Stomach smooth muscle (tissue), 2 donors: ENCODE measurements around the gene STRN3.

ENCODE experiments used
- H3K27ac ChIP-seq: one replicate; pipeline ENCODE4 v1.7.0; 2013; ENCODE audit warnings: mild to moderate bottlenecking, low read length, inconsistent platforms
- H3K27me3 ChIP-seq, 2 donors: one replicate each; pipeline ENCODE4 v1.7.0; 2013; ENCODE audit warnings: low read length in 2 of 2; ENCODE audit not compliant: insufficient read depth in 2 of 2, control insufficient read depth in 1 of 2
- H3K36me3 ChIP-seq, 2 donors: one replicate each; pipeline ENCODE4 v1.7.0; 2013; ENCODE audit warnings: low read length in 2 of 2; ENCODE audit not compliant: control insufficient read depth in 2 of 2, insufficient read depth in 2 of 2
- H3K4me1 ChIP-seq: one replicate; pipeline ENCODE4 v1.7.0; 2013; ENCODE audit warnings: low read length; ENCODE audit not compliant: control insufficient read depth, insufficient read depth
- H3K4me3 ChIP-seq, 2 donors: one replicate each; pipeline ENCODE4 v1.7.0; 2013; ENCODE audit warnings: low read length in 2 of 2
- H3K9ac ChIP-seq, 2 donors: one replicate each; pipeline ENCODE4 v1.7.0; 2013; ENCODE audit warnings: low read length in 2 of 2, mild to moderate bottlenecking in 1 of 2
- H3K9me3 ChIP-seq, 2 donors: one replicate each; pipeline ENCODE4 v1.7.0; 2013; ENCODE audit warnings: low read length in 2 of 2; ENCODE audit not compliant: control insufficient read depth in 2 of 2
- donor health status: healthy.
- donor health status: Pancreatic carcinoma.

Gene STRN3

GRCh38 chr14:31030469-31030868 is 4.3 kb upstream of the STRN3 start:
- Histone ChIP-seq H3K36me3 (no peaks in the 10 kb centered on the region), H3K27me3 (no peaks in the 10 kb centered on the region), H3K4me1 (no peaks in the 10 kb centered on the region), H3K27ac (no peak overlapping the region), H3K9me3 (no peaks in the 10 kb centered on the region), H3K9ac (no peak overlapping the region), H3K4me3 (no peak overlapping the region)

DNA sequence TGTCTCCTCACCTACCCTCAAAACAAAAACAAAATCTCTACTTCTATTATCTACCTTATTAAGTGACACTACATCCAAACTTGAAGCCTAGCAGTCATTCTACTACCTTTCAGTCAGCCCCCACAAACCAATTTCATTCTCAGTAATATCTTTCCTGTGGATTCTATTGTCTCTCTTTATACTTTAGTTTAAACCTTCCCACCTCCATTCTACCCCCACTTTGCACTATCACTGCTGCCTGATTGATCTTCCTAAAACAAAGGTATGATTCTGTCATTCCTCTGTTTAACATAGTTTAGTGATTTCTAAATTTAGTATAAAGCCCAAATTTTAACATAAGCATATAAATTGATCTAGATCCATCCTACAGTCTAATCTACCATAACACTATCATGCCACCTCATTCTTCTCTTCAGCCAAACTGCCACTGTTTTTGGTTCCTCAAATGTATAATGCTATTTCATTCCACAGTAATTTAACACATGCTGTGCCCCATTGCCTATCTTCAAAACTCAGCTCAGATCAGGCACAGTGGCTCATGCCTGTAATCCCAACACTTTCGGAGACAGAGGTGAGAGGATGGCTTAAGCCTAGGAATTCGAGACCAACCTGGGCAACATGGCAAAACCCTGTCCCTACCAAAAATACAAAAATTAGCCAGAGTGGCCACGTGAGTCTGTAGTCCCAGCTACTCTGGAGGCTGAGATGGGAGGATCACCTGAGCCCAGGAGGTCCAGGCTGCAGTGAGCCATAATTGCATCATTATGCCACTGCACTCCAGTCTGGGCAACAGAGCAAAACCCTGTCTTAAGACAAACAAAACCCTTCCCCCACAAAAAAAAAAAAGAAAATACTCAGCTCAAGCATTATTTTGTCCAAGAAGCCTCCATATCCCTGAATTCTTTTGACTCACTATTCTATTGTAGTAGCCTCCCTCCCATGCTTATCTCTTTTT is 3.1 kb upstream of the STRN3 start:
- H3K27ac ChIP-seq = no peak overlapping the region
- H3K9me3 ChIP-seq = no peaks in the 10 kb centered on the region
- no peaks in the 10 kb centered on the region for H3K36me3 ChIP-seq
- no peak overlapping the region for H3K4me3 ChIP-seq
- H3K9ac ChIP-seq = no peak overlapping the region
- H3K27me3 ChIP-seq = no peaks in the 10 kb centered on the region
- H3K4me1 ChIP-seq = no peaks in the 10 kb centered on the region

GRCh38 chr14:31027847-31028246 is 1.7 kb upstream of the STRN3 start:
- Histone ChIP-seq H3K4me3 (peak overlapping the region in 1 of 2 donors; percentile 69), H3K36me3 (no peaks in the 10 kb centered on the region), H3K9ac (no peak overlapping the region), H3K27me3 (no peaks in the 10 kb centered on the region), H3K9me3 (no peaks in the 10 kb centered on the region), H3K4me1 (peaks cover 4% of the 10 kb centered on the region), H3K27ac (no peak overlapping the region)

- Histone ChIP-seq H3K27ac (peak overlapping the region; percentile 97), H3K9me3 (no peaks in the 10 kb centered on the region), H3K4me3 (peak overlapping the region; percentile 69 to 91), H3K9ac (peak overlapping the region; percentile 96 to 97), H3K4me1 (peaks cover 4% of the 10 kb centered on the region), H3K27me3 (no peaks in the 10 kb centered on the region), H3K36me3 (peaks cover 0 to 3% of the 10 kb centered on the region in 2 donors)
These were observed 464 bp upstream of the STRN3 start for GRCh38 chr14:31026450-31027235.

- no peaks in the 10 kb centered on the region for H3K9me3 ChIP-seq
- H3K9ac ChIP-seq = peak within 1 kb of the TSS; percentile 96 to 97
- H3K4me1 ChIP-seq = peaks cover 4% of the 10 kb centered on the region
- H3K4me3 ChIP-seq = peak within 1 kb of the TSS; percentile 91 to 99
- peaks cover 0 to 6% of the 10 kb centered on the region in 2 donors for H3K36me3 ChIP-seq
- H3K27ac ChIP-seq = peak within 1 kb of the TSS; percentile 97
- H3K27me3 ChIP-seq = no peaks in the 10 kb centered on the region
These were observed 657 bp downstream of the STRN3 start, which contains the start of gene AP4S1 for GRCh38 chr14:31025367-31026076. AP4S1 (plus strand) TSS chr14:31025649; CDS start chr14:31066197, 40,548 bp downstream.

DNA sequence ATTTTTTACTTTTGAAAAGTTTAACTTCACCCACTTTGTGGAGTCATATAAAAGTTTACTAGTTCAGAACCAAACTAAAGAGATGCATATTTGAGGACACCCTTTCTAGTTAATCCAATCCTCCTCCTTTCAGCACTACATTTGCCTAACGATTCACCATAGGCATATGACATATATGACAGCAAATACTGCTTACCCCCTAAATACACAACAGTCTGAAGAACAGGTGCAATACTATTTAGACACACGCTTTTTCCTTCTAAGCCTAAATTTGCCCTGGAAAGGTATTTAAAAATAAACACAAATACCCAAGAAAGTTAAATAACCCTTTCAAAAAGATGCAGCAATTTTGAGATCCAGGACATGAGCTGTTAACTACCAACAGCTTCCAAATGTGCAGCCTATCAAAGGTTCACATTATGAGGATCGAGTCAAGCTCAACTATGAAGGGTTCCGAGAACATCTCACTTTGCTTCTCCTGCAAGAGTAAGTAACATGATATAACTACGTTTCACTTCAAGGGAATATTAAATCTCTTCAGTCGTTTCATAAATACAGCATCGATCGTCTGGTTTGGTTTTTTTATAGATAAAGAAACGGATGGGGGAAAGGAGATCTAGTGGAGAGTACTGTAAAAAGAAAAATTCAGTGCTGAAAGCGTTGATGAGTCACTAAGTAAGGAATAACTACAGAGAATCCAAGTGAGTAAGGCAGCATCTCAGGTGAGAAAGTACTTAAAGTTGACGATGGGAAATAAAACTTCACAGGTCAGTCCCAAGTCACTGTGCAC is 1.4 kb downstream of the STRN3 start:
- H3K4me1 ChIP-seq = peaks cover 4% of the 10 kb centered on the region
- H3K9me3 ChIP-seq = no peaks in the 10 kb centered on the region
- peaks cover 0 to 9% of the 10 kb centered on the region in 2 donors for H3K36me3 ChIP-seq
- peak overlapping the region; percentile 91 to 99 for H3K4me3 ChIP-seq
- peak overlapping the region; percentile 97 for H3K27ac ChIP-seq
- H3K27me3 ChIP-seq = no peaks in the 10 kb centered on the region
- H3K9ac ChIP-seq = peak overlapping the region; percentile 95 to 97

GRCh38 chr14:31024010-31024480 is 2.1 kb downstream of the STRN3 start:
- peaks cover 4% of the 10 kb centered on the region for H3K4me1 ChIP-seq
- H3K36me3 ChIP-seq = peaks cover 0 to 9% of the 10 kb centered on the region in 2 donors
- H3K27ac ChIP-seq = no peak overlapping the region
- H3K9me3 ChIP-seq = no peaks in the 10 kb centered on the region
- peak overlapping the region; percentile 3 to 97 for H3K9ac ChIP-seq
- no peaks in the 10 kb centered on the region for H3K27me3 ChIP-seq
- H3K4me3 ChIP-seq = peak overlapping the region; percentile 91 to 99

DNA sequence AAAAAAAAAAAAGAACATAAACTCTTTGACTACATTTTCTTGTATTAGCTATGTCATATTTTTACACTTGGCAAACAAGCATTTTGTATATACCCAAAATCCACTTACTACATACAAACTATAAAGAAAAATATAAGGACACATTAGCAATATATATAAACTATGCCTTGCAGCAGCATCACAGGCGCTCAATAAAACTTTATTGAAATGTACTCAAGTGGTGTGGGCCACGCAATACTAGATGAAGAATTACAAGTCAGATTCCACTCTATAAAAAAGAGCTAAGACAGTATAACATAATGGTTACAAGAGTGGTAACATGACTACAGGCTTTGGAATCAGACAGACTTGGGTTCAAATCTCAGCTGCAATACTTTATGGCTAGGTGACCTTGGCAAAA is 3.8 kb downstream of the STRN3 start:
- no peak overlapping the region for H3K27ac ChIP-seq
- H3K27me3 ChIP-seq = no peaks in the 10 kb centered on the region
- H3K4me1 ChIP-seq = peaks cover 7% of the 10 kb centered on the region
- peaks cover 3 to 9% of the 10 kb centered on the region in 2 donors for H3K36me3 ChIP-seq
- no peaks in the 10 kb centered on the region for H3K9me3 ChIP-seq
- no peak overlapping the region for H3K4me3 ChIP-seq
- H3K9ac ChIP-seq = no peak overlapping the region

DNA sequence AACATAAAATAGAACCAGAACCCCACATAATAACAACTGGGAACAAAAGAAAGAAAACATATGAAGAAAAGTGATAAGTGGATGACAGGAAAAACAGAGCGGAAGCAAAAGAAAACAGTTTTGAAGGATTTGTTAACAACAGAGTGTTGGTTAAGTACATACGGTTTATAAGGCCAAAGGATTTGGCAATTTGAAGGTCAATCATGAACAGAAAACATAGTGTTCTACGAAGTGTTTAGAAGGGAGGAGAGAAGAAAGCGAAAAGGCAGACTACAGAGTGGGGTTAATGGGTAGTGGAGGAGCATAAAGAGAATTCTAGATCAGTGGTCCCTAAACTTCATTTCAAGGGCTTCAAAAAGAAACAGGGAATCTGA is 4.6 kb downstream of the STRN3 start:
- Histone ChIP-seq H3K36me3 (peaks cover 3 to 9% of the 10 kb centered on the region in 2 donors), H3K9me3 (no peaks in the 10 kb centered on the region), H3K4me3 (no peak overlapping the region), H3K4me1 (peaks cover 7% of the 10 kb centered on the region), H3K9ac (no peak overlapping the region), H3K27me3 (no peaks in the 10 kb centered on the region), H3K27ac (no peak overlapping the region)
